ENCODE results near the gene CDC42EP1.

GRCh38 chr22:37571992-37572373, 11.7 kb downstream of the CDC42EP1 start:
- TF ChIP-seq CTCF (conservative IDR thresholded peaks at IDR 0.05; ENCODE audit: low read depth in 2 of 2) = no peak
- no peak for TF ChIP-seq EZH2phosphoT487 (IDR thresholded peaks at IDR 0.05; ENCODE audit: unreplicated experiment)
- no peak for TF ChIP-seq POLR2AphosphoS5 (IDR thresholded peaks at IDR 0.05; ENCODE audit: low read depth)
- no peak for TF ChIP-seq EZH2 (IDR thresholded peaks at IDR 0.05; ENCODE audit: low read depth, unreplicated experiment)
- TF ChIP-seq REST (IDR thresholded peaks at IDR 0.05; ENCODE audit: unreplicated experiment) = no peak
- no peak for TF ChIP-seq STAT1 (IDR thresholded peaks at IDR 0.05; ENCODE audit: unreplicated experiment)
- TF ChIP-seq ZNF114 (CRISPR knock-in tag; IDR thresholded peaks at IDR 0.05) = no peak
- no peak for TF ChIP-seq JUNB (IDR thresholded peaks at IDR 0.05; ENCODE audit: unreplicated experiment)
- TF ChIP-seq CREB1 (CRISPR knock-in tag; IDR thresholded peaks at IDR 0.05; ENCODE audit: low read depth) = no peak
- TF ChIP-seq ETS1 (IDR thresholded peaks at IDR 0.05) = no peak
- TF ChIP-seq ZNF331 (CRISPR knock-in tag; IDR thresholded peaks at IDR 0.05; ENCODE audit: low read depth) = no peak
- no peak for TF ChIP-seq ZNF462 (CRISPR knock-in tag; IDR thresholded peaks at IDR 0.05)
- TF ChIP-seq NANOG (IDR thresholded peaks at IDR 0.05; ENCODE audit: borderline replicate concordance) = no peak
